Left hindlimb (tissue), 1 donor: ENCODE results near the gene SCN5A.

Source experiments
- DNase-seq: peaks from one replicate; pipeline ENCODE4 v3.0.0-alpha.2; 2018

Gene SCN5A

DNA sequence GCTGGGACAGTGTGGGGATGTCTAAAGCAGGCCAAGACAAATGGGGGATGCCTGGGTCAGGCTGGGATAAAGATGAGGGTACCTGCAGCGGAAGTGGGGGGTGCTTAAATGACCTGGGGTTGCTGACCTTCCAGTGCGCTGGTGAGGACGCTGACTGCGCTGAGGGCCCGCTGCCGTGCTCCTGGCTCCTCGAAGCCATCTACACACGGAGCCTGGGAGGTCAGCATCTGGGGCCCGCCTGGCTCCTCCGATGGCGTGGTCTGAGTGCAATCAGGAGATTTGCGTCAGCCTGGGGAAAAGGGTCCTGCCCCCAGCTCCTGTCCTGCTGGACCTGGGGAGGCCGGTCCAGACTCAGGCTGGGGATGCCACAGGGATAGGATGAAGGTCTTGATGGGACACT lies 50.7 kb downstream of the SCN5A start:
- DNase-seq: no peak

DNA sequence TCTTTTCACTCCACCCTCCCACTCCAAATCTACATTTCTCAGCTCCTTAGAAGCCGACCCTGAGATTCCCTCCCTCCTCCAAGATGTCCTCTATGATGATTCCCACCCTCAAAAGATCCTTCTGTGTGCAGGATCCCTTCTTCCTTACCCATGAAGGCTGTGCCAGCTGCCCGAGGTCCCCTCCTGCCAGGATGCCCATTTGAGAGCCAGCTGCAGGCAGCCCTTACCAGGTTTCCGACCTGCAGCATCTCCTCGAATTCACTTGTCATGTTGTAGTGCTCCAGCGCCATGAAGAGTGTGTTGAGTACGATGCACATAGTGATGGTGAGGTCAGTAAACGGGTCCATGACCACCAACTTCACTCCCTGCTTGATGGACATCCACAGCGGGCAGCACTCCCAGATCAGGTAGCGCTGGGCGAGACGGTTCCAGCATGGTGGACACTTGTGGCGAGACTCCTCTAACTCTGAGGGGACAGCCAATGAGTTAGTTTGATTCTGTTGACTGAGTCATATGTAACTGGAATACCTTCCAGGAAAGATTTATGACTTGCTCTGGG lies 51.9 kb downstream of the SCN5A start:
- peak; percentile 4 for DNase-seq

DNA sequence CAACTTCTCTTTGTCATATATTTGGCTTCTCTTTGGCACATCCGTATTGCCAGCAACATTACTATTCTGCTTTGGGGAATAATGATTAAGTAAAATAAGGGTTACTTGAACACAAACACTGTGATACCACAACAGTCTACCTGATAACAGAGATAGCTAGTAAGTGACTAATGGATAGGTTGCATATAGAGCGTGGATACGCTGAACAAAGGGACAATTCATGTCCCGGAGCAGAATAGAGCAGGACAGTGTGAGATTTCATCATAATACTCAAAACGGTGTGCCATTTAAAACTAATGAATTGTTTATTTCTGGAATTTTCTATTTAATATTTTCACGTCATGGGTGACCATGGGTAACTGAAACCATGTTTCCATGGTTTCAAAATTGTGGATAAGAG lies 54.1 kb downstream of the SCN5A start:
- DNase-seq: no peak

DNA sequence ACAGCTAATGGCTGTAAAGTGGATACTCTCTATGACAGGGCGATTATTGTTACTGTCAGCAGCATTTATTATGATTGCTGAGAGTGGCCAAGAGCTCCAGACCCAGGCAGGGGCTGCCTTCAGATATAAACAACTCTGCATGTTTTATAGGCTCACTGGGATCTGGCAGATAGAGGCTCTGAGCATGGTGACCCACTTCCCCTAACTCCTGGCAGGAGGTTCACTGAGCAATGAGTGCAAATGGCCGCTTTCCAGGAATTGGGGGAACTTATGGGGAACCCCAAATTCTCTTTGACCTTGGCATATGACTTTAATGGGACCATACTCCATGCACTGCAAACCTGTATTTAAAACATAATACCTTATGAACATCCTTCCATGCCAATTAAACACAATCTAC lies 59.0 kb downstream of the SCN5A start:
- DNase-seq: peak; percentile 12

DNA sequence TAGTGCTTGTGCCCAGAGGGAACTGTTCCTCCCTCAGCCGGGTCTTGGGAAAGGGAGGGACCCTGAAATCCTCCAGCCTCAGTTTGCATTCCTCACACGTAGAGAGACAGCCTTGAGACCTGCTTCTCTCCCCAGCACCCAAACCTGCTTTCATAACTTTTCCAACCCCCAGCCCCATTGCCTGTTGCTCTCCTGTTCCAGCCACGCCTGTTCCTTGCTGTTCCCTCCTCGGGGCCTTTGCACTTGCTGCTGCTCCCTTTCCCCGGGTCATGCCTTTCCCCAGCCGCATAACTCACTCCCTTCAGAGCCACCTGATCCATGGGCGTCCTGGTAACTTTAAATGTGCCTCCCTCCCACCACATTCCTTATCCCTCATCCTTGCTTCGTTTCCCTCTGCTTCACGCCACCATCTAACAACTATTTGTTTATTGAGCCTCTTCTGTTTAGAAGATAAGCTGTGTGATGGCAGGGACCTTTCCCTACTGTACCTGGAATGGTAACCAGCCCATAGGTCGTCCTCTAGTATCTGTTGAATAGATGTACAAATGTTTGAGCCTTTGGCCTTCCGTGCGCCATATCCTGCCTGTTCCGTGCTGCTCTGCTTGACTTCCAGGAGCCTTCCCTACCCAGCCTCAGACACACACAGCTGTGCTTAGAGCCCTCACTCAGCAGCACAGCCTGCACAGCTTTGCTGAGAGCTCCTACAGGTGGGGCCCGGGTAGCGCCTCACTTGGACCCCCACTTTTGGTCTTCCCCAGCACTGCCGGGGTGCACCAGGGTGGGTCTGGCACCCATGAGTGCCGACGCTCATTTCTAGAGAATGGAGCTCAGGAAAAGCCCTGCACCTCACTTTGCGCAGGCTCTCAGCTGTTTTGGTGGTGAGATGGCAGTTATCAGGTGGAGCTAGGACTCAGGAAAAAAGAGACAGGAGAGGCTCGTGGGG lies 60.2 kb downstream of the SCN5A start:
- DNase-seq: peak; percentile 4

DNA sequence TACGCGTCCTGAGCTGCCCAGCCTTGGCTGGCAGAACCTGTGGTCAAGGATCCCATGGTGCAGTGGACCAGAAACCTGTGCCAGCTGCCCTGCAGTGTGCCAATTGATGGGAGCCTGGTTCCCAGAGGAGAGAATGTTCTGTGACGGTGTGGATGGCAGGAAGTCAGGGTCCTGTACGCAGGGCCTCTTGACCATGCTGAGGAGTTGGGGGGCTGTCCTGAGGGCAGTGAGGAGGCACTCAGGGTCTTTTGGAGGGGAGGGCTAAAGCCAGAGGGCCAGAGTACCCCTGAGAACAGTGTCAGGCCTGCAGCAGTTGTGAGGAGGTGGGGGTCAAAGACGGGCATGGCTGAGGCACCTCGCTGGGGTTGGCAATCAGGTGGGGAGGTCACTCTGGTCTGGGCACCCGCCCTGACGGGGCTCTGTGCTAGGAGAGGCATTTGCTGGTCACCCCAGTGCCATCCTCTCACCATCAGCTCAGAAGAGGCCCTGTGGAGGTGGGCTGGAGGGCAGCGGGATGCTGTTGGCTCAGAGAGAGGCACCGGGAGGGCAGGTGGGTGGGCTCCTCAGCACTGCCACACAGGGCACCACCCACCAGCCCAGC lies 61.0 kb downstream of the SCN5A start:
- peak; percentile 21 for DNase-seq

DNA sequence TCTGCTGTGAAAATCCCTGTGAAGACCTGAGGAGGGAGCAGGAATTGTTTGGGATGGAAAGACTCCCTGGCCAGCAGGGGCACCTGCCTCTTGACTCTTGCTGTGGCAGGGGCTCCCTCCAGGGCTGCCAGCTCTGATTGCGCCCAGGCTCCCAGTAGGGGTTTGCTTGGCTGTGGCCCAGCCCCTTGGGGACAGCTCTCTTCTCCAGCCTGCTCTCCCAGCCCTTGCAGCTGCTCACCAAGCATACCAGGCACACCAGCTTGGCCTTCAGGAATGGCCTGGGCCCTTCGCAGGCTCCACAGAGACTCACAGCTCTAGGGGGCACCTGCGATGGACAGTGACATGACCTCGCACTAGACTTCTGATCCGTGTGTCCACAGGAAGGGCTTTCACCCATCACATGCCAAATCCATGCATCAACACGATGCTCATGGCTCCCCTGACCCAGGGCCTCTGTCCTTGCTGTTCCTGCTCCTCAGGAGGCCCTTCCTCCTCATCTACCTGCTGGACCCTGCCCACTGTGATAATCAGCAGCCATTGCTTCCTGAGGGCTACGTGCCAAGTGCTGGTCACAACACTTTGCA lies 61.8 kb downstream of the SCN5A start:
- peak; percentile 25 for DNase-seq

DNA sequence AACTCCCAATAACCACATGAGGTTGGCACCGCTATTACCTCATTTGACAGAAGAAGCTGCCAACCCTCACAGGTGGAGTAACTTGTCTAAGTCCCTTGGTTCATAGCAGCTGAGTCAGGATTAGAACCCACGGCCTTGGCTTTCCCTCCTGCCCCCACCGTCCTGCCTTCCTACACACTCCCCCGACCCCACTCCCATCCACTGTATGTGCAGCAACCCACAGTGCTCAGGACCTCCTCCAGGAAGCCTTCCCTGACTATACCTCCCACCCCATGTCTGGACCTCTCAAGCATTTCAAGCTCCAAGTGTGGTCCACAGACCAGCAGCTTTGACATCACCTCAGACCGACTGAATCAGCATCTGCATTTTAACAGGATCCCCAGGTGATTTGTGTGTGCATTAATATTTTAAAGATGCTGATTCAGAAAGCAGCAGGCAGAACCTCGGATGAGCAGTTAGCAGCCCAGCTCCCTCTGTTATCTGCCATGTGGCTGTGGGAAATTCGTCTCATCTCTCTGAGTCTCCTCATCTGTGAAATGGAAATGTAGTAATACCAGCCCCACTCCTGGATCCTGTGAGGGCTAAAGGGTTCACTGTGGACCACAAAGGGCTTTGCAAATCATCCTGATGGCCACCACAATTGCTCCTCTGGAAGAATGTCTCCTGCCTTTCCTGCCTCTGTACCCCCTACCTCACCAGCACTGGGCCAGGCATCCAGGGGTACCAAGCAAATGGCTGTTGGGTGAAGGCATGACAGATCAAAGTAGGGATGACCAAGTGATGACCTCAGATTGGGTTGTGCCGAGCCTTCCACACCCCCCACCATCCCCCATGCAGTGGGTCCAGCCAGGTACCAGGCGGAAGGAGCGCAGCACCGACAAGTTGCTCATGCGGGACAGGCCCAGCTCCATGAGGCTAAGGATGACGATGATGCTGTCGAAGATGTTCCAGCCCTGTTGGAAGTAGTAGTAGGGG lies 62.7 kb downstream of the SCN5A start:
- peak; percentile 12 for DNase-seq

DNA sequence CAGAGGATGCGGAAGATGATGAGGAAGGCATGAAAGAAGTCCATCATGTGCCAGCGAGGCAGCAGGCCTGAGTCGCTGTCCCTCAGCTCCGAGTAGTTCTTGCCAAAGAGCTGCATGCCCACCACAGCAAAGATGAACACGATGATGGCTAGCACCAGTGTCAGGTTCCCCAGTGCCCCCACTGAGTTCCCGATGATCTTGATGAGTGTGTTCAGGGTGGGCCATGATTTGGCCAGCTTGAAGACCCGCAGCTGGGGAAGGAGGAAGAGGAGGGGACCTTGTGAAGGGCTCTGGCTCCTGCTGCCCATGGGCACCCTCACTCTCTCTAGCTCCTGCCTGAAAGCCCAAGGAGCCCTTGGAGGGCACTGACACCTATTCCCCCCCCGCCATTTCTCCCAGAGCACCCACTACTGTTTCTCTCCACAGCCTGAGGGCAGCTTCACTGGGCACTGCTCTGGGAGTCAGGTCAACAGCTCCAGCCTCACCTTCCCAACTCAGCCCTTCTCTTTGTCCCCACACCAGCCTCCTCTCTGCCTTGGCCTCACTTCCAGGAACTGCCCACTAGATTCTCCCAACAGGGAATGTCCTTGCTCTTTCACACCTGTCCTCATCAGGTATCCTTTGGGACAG lies 63.6 kb downstream of the SCN5A start:
- no peak for DNase-seq

- no peak for DNase-seq
Measured at GRCh38 chr3:38583688-38584087, 65.8 kb downstream of the SCN5A start.

DNA sequence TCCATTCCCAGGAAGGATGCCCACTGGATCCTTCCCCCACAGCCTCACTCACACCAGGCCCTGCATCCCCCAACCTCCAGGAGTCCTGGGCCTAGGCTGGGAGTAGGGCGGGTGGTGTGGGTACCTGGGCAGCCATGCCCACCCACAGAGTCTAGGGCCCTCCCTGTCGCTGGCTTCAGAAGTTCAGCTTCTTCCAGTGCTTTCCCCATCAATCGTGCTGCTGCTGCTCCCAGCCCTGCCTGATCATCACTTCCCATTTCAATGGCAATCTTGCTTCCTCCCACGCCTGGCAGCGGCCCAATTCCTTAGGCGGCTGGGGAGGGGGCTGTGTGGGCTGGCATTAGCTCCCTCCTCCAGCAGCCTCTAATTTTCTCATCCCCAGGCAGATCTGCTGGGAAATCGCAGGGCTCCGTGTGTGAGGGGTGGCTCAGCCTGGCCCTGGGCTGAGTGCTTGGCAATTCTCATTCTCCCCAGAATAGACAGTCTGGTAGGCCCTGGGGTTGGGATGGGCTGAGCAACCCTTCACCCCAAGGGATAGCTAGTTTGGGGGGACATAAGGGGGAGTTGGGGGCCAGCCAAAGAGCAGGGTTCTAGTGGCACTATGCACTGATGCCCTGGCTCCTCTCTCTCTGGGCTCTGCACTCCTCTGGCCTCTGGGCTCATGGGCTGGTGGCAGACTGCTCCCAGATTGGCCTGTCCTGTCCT lies 66.4 kb downstream of the SCN5A start:
- DNase-seq: peak; percentile 13

DNA sequence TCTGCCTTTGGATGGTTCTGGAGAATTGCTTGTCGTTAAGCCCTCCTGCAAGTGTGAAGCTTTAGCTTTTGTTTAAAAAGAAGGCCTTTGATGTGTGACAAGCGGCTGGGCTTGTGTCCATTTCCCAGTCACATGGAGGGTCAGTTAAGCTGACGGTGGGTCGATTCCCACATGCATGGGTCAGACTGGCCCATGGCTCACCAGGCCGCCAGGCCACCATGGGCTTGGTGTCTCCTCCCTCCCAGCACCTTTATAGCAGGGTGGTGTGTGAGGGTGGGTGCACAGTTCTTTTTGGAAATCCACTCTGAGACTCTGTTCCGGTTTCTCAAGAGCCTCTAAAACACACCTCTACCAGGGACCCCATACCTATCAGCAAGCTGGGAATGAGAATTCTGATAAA lies 67.2 kb downstream of the SCN5A start:
- no peak for DNase-seq

- DNase-seq: no peak
Measured at GRCh38 chr3:38581774-38582173, 67.7 kb downstream of the SCN5A start.

DNA sequence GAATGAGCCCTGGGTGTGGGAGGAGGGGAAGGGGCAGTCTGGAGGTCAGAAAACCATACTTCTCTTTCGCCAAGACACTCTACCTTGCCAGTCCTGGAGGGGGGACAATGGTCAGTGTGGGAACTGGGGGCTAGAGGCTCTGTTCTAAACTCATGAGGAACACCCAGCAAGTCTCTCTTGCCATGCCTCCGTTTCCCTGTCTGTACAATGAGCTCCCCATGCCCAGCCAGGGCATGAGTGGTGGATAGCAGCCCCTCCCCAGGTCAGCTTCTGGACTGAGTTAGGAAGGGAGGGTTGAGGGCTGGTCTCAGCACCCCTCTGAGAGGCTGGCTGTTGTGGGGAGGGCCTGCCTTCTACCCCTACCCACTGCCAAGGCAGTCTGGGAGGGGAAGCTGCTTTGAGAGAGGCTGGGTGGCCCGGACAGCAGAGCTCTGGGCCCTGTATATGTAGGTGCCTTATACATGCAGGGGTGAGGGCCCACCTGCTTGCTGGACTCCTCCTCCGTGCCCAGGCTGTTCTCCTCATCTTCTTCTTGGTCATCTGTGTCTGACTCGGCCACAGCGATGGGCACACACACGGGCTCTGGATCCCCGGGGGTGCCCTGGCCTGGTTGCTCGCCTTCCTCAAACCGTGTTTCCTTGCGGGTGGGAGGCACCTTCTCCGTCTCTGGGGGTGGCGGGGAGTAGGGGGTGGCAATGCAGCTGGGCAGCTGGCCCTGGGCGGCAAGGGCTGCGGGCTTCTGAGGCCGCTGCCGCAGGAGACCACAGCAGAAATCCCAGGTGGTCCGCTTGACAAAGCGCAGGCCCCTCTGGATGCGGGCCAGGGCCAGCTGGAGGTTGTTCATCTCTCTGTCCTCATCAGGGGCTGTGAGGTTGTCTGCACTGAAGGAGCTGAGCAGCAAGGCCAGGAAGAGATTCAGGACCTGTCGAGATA lies 68.8 kb downstream of the SCN5A start:
- no peak for DNase-seq

GRCh38 chr3:38579551-38580449 lies 69.7 kb downstream of the SCN5A start:
- no peak for DNase-seq

- DNase-seq: no peak
Measured at GRCh38 chr3:38579141-38579540, 70.3 kb downstream of the SCN5A start.

- DNase-seq: no peak
Measured at GRCh38 chr3:38578551-38578950, 70.9 kb downstream of the SCN5A start.

GRCh38 chr3:38578081-38578475 lies 71.4 kb downstream of the SCN5A start:
- DNase-seq: no peak
